ENCODE results near the gene FMN2.

DNA sequence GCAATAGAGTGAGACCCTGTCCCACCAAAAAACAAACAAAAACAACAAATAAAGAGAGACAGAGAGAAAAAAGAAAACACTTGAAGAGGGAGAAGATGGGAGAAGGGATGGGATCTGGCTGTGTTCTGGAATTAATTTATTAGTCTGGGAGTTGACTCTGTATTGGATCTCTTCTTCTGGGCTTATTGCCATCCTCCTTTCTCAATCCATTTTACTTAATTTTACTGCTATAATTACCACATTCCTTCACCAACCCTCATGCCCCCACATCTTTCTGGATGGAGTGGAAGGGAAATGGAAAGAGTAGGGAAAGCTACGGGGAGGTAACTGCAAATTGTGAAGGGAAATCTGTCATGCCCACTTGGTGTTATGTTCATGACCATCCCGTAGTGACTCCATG lies 42.9 kb downstream of the FMN2 start:
- TF ChIP-seq, protein P1, sequence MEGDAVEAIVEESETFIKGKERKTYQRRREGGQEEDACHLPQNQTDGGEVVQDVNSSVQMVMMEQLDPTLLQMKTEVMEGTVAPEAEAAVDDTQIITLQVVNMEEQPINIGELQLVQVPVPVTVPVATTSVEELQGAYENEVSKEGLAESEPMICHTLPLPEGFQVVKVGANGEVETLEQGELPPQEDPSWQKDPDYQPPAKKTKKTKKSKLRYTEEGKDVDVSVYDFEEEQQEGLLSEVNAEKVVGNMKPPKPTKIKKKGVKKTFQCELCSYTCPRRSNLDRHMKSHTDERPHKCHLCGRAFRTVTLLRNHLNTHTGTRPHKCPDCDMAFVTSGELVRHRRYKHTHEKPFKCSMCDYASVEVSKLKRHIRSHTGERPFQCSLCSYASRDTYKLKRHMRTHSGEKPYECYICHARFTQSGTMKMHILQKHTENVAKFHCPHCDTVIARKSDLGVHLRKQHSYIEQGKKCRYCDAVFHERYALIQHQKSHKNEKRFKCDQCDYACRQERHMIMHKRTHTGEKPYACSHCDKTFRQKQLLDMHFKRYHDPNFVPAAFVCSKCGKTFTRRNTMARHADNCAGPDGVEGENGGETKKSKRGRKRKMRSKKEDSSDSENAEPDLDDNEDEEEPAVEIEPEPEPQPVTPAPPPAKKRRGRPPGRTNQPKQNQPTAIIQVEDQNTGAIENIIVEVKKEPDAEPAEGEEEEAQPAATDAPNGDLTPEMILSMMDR (IDR thresholded peaks at IDR 0.05; ENCODE audit: poor library complexity): no peak
- no peak for TF ChIP-seq EZH2 (IDR thresholded peaks at IDR 0.05; ENCODE audit: borderline replicate concordance)
